HCT116 (cell line): ENCODE results near the gene PNLDC1. TPM values are rescaled to one million over a fixed set of nuclear protein-coding genes. Genes with fewer than 3 reads are reported as not detected.

ENCODE experiments used
- ATAC-seq: fragments of 200-7000 bp; cut with Tn5 transposase; 2 replicates; pipeline ENCODE4 v1.9.1; 2020; ENCODE audit warnings: mild to moderate bottlenecking, moderate library complexity
- BruUV-seq: library from RNA; stranded (reverse); fragments of 400-500 nt; replicated peaks from 2 replicates; lab custom pipeline; 2021; lab: Mats Ljungman, UMichigan
- CTCF ChIA-PET: fragments of 300-600 bp; sonication (Branson Sonifier 250); formaldehyde crosslinking; loops from one replicate; lab custom pipeline; 2021; ENCODE audit warnings: antibody characterized with exemption; lab: Charles Lee
- POLR2A ChIA-PET: fragments of 300-600, 350-600 bp; sonication (Branson Sonifier 250); formaldehyde crosslinking; loops from one replicate; lab custom pipeline; 2021; ENCODE audit warnings: antibody characterized with exemption; lab: Charles Lee
- RAD21 ChIA-PET, 2 experiments: fragments of 300-600 bp; sonication (Branson Sonifier 250); formaldehyde crosslinking; loops; one replicate each; lab custom pipeline; 2023; ENCODE audit warnings: low total read pairs in 2 of 2; ENCODE audit not compliant: uncharacterized antibody in 2 of 2, unreplicated experiment in 2 of 2, low non-redundant PET in 1 of 2; lab: Charles Lee
- DNase-seq: peaks from one replicate; pipeline ENCODE4 v3.0.0-alpha.2; 2010; ENCODE audit warnings: low read depth, low spot score
- H2AFZ ChIP-seq: fragments of 200-600 bp; shearing (Covaris generic), sonication (generic); 2 replicates; pipeline ENCODE4 v1.6.1; 2017; ENCODE audit warnings: low read depth, mixed run types, mixed read lengths, antibody characterized with exemption, low read length; ENCODE audit not compliant: poor library complexity, severe bottlenecking
- H3K27ac ChIP-seq: 2 replicates; pipeline ENCODE4 v1.5.1; 2012; ENCODE audit warnings: low read depth, low read length
- H3K27me3 ChIP-seq: fragments of 200-600 bp; sonication (generic); 2 replicates; pipeline ENCODE4 v1.6.1; 2016; ENCODE audit warnings: mixed run types, low read length, mixed read lengths; ENCODE audit not compliant: insufficient read depth
- H3K36me3 ChIP-seq, 2 experiments: fragments of 200-500 bp in 1 of 2; fragments of 200-600 bp in 1 of 2; sonication (Bioruptor generic) in 1 of 2; sonication (generic) in 1 of 2; 2 replicates each; pipeline versions ENCODE4 v1.5.1 to v1.6.1; 2014 to 2016; ENCODE audit warnings: low read length in 2 of 2, inconsistent platforms in 1 of 2, mixed read lengths in 1 of 2, mixed run types in 1 of 2; ENCODE audit not compliant: insufficient read depth in 2 of 2, control insufficient read depth in 1 of 2
- H3K4me1 ChIP-seq, 2 experiments: fragments of 200-600 bp in 1 of 2; sonication (generic) in 1 of 2; 2 replicates each; pipeline versions ENCODE4 v1.5.1 to v1.6.1; 2012 to 2017; ENCODE audit warnings: low read length in 2 of 2, inconsistent platforms in 1 of 2, mild to moderate bottlenecking in 1 of 2, mixed read lengths in 1 of 2, mixed run types in 1 of 2, moderate library complexity in 1 of 2; ENCODE audit not compliant: insufficient read depth in 2 of 2, control insufficient read depth in 1 of 2
- H3K4me2 ChIP-seq: fragments of 200-600 bp; sonication (generic); 2 replicates; pipeline ENCODE4 v1.6.1; 2017; ENCODE audit warnings: mixed run types, low read length, mixed read lengths
- H3K4me3 ChIP-seq, 2 experiments: fragments of 200-600 bp in 1 of 2; sonication (generic) in 1 of 2; replicated peaks in 1 of 2; 2 replicates each; pipeline ENCODE4 v1.5.1; 2011 to 2016; ENCODE audit warnings: low read length in 2 of 2, control low read depth in 1 of 2, low read depth in 1 of 2, mild to moderate bottlenecking in 1 of 2, mixed read lengths in 1 of 2, mixed run types in 1 of 2
- H3K79me2 ChIP-seq: fragments of 200-600 bp; sonication (generic); 2 replicates; pipeline ENCODE4 v1.6.1; 2017; ENCODE audit warnings: mild to moderate bottlenecking, mixed run types, low read length, moderate library complexity, mixed read lengths; ENCODE audit not compliant: insufficient read depth
- H3K9ac ChIP-seq: fragments of 200-600 bp; sonication (generic); 2 replicates; pipeline ENCODE4 v1.6.1; 2016; ENCODE audit warnings: low read length, mixed read lengths
- H3K9me2 ChIP-seq: fragments of 200-600 bp; sonication (generic), shearing (Covaris generic); 2 replicates; pipeline ENCODE4 v1.6.1; 2017; ENCODE audit warnings: mixed run types, mild to moderate bottlenecking, moderate library complexity; ENCODE audit not compliant: insufficient read depth
- H3K9me3 ChIP-seq, 2 experiments: fragments of 200-500 bp in 1 of 2; fragments of 200-600 bp in 1 of 2; sonication (Bioruptor generic) in 1 of 2; sonication (generic) in 1 of 2; 2 replicates each; pipeline ENCODE4 v1.6.1; 2014 to 2017; ENCODE audit warnings: low read length in 2 of 2, mixed read lengths in 2 of 2, inconsistent platforms in 1 of 2, low read depth in 1 of 2, mild to moderate bottlenecking in 1 of 2, mixed run types in 1 of 2, moderate library complexity in 1 of 2; ENCODE audit not compliant: control insufficient read depth in 1 of 2, insufficient read depth in 1 of 2
- H4K20me1 ChIP-seq: fragments of 200-600 bp; sonication (generic), shearing (Covaris generic); 2 replicates; pipeline ENCODE4 v1.6.1; 2017; ENCODE audit warnings: mixed run types, mild to moderate bottlenecking, moderate library complexity; ENCODE audit not compliant: insufficient read depth
- ATF3 ChIP-seq: IDR thresholded peaks from 2 replicates; pipeline ENCODE4 v1.6.1; 2012
- CBX3 ChIP-seq: IDR thresholded peaks from 2 replicates; pipeline ENCODE4 v1.6.1; 2012; ENCODE audit warnings: low read depth
- CEBPB ChIP-seq: IDR thresholded peaks from 2 replicates; pipeline ENCODE4 v1.6.1; 2012; ENCODE audit warnings: low read depth
- EGR1 ChIP-seq: IDR thresholded peaks from 2 replicates; pipeline ENCODE4 v1.6.1; 2012; ENCODE audit warnings: low read depth
- ELF1 ChIP-seq: IDR thresholded peaks from 2 replicates; pipeline ENCODE4 v1.6.1; 2012; ENCODE audit warnings: low read depth, borderline replicate concordance
- EZH2 ChIP-seq: fragments of 200-600 bp; sonication (generic); IDR thresholded peaks from 2 replicates; pipeline ENCODE4 v1.6.1; 2017; ENCODE audit warnings: antibody characterized with exemption, mixed run types
- FOSL1 ChIP-seq: IDR thresholded peaks from 2 replicates; pipeline ENCODE4 v1.6.1; 2012; ENCODE audit warnings: low read depth
- JUND ChIP-seq: IDR thresholded peaks from 2 replicates; pipeline ENCODE4 v1.6.1; 2012
- MAX ChIP-seq: IDR thresholded peaks from 2 replicates; pipeline ENCODE4 v1.6.1; 2012
- POLR2A ChIP-seq: IDR thresholded peaks from 2 replicates; pipeline ENCODE4 v1.7.0; 2011; ENCODE audit warnings: borderline replicate concordance; ENCODE audit not compliant: insufficient read depth, insufficient read length; ENCODE audit errors: extremely low read depth
- POLR2AphosphoS5 ChIP-seq: IDR thresholded peaks from 2 replicates; pipeline ENCODE4 v1.6.1; 2011; ENCODE audit warnings: mild to moderate bottlenecking, low read depth, low read length, moderate library complexity
- REST ChIP-seq: IDR thresholded peaks from 2 replicates; pipeline ENCODE4 v1.6.1; 2012; ENCODE audit warnings: low read depth
- SRF ChIP-seq: IDR thresholded peaks from 2 replicates; pipeline ENCODE4 v1.6.1; 2012; ENCODE audit warnings: low read depth
- TCF7L2 ChIP-seq: IDR thresholded peaks from 2 replicates; pipeline ENCODE4 v1.7.0; 2011; ENCODE audit warnings: borderline replicate concordance, inconsistent platforms; ENCODE audit not compliant: insufficient read depth, insufficient read length; ENCODE audit errors: extremely low read depth
- ZBTB33 ChIP-seq: IDR thresholded peaks from 2 replicates; pipeline ENCODE4 v1.6.1; 2011; ENCODE audit warnings: mild to moderate bottlenecking, low read length, moderate library complexity; ENCODE audit not compliant: insufficient replicate concordance; ENCODE audit errors: extremely low read depth
- ZFX ChIP-seq: fragments of 450-650 bp; IDR thresholded peaks from 2 replicates; pipeline ENCODE4 v1.6.1; 2017
- intact Hi-C: fragments of 100-400 bp; cut with micrococcal nuclease; formaldehyde crosslinking; loops from 2 replicates; pipeline ENCODE4 v1.10.0; 2022
- total RNA-seq: library from RNA; stranded (reverse); gene quantifications from one replicate; pipeline ENCODE4 v1.2.1, GENCODE V29; 2021; ENCODE audit not compliant: unreplicated experiment

The PNLDC1 gene
- total RNA-seq, 1 experiment from 2014 or later, result 0.37 TPM

DNA sequence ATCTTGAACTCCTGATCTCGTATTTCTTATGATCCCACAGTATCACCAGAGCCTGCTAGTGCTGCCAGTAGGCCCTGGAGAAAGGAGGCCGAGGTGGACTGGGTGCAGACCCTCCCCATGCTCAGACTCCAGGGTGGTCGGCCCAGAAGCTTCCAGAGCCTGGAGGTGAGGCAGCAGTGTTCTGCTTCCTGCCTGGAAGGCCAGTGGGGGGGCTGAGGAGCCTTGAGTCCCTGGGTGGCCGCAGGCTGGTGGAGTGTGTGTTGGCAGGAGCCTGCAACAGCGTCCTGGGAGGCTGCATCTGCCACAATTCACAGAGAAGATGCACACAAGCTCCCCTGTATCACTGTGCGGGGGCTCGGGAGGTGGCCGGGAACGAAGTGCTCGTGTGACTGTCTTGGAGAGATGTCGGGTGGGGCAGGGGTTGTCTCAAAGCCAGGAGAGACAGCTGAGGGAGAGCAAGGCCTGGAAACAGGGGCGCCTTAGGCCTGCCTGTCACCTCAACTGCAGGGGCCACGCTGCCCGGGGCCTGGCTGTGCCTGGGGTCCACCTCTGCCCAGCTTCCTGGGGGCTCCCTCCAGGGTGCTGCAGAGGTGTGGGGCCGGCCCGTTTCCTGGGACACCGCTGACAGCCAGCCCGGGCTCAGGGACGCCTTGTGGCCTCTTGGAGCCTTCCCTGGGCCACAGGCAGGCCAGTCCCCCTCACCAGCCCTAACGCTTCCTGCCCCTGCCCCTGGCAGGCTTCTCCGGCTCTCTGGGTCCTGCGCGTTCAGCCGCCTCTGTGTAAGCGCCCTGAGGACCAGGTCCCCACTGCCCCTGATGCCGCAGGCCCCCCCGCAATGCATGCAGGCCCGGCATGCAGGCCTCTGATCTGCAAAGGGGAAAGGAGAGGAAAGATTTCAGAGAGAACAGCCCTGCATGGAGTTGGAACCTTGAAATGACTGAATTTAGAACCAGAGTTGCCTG, 66.5 kb downstream of the PNLDC1 start:
- H2AFZ ChIP-seq, result no peak overlapping the region
- CTCF ChIA-PET, result interaction anchor here (1.6 kb wide), 1 partner anchor 233 kb away, joined by 4 read pairs; no protein-coding TSS in a partner anchor
- no peak overlapping the region for H3K4me2 ChIP-seq
- intact Hi-C loops, result loop anchor here (10.0 kb wide), 1 partner anchor 798 kb away; the partner anchor contains the start of gene LPA
- RAD21 ChIA-PET, result no interaction called here
- no peaks in the 10 kb centered on the region for H3K4me1 ChIP-seq
- POLR2A ChIA-PET, result no interaction called here
- no peaks in the 10 kb centered on the region for H3K9me3 ChIP-seq
- no peaks in the 10 kb centered on the region for H3K36me3 ChIP-seq
- TF ChIP-seq EZH2, result no peak
- no peak for TF ChIP-seq EGR1
- TF ChIP-seq ELF1, result no peak
- no peak for TF ChIP-seq CBX3
- TF ChIP-seq ZBTB33, result no peak
- no peak for TF ChIP-seq REST
- no peak for TF ChIP-seq MAX
- no peak for TF ChIP-seq TCF7L2
- no peak for TF ChIP-seq ZFX
- TF ChIP-seq FOSL1, result no peak
- TF ChIP-seq SRF, result no peak
- no peak for TF ChIP-seq ATF3
- no peak for TF ChIP-seq POLR2AphosphoS5
- no peak for TF ChIP-seq POLR2A
- TF ChIP-seq CEBPB, result no peak
- TF ChIP-seq JUND, result no peak
- no peak for DNase-seq
- H3K4me3 ChIP-seq, result no peak overlapping the region
- H3K27me3 ChIP-seq, result peaks cover 4% of the 10 kb centered on the region; the same call in 1 of the 2 replicates
- BruUV-seq, result no TSS peak
- no peaks in the 10 kb centered on the region for H3K79me2 ChIP-seq
- H3K9me2 ChIP-seq, result no peaks in the 10 kb centered on the region
- no peak for ATAC-seq
- H3K27ac ChIP-seq, result no peak overlapping the region
- no peaks in the 10 kb centered on the region for H4K20me1 ChIP-seq
- no peak overlapping the region for H3K9ac ChIP-seq
